Endothelial cell of umbilical vein (primary cell): ENCODE measurements around the gene CTIF. TPM values are rescaled to one million over a fixed set of nuclear protein-coding genes. Genes with fewer than 3 reads are reported as not detected.

Experiments used
- BruUV-seq: library from RNA; stranded (reverse); fragments of 400-500 nt; replicated peaks from 2 replicates; lab custom pipeline; 2021; lab: Mats Ljungman, UMichigan
- CTCF ChIA-PET: fragments of 300-600, 350-600 bp; sonication (Branson Sonifier 250); formaldehyde crosslinking; loops from one replicate; lab custom pipeline; 2021; ENCODE audit warnings: antibody characterized with exemption, inconsistent platforms; lab: Charles Lee
- POLR2A ChIA-PET: fragments of 300-600, 350-600 bp; sonication (Branson Sonifier 250); formaldehyde crosslinking; loops from one replicate; lab custom pipeline; 2021; ENCODE audit warnings: antibody characterized with exemption, inconsistent platforms; lab: Charles Lee
- DNase-seq: peaks from one replicate; pipeline ENCODE4 v3.0.0-alpha.2; 2011; ENCODE audit warnings: low read depth, low spot score
- FAIRE-seq: peaks from 2 replicates; lab custom pipeline; 2011; peaks lifted over from hg19 to GRCh38; lab: Jason Lieb, UNC
- H2AFZ ChIP-seq: 2 replicates; pipeline ENCODE4 v1.6.0; 2012; ENCODE audit warnings: low read depth, low read length, control low read depth, inconsistent platforms
- H3K27ac ChIP-seq: 2 replicates; pipeline ENCODE4 v1.5.1; 2011; ENCODE audit warnings: low read depth, mild to moderate bottlenecking, control low read depth, low read length, moderate library complexity; ENCODE audit not compliant: insufficient read depth
- H3K27me3 ChIP-seq, 2 experiments: 2 replicates each; pipeline versions ENCODE4 v1.6.0 to v1.6.1; 2011; ENCODE audit warnings: low read length in 2 of 2, mixed read lengths in 1 of 2; ENCODE audit not compliant: control insufficient read depth in 2 of 2, insufficient read depth in 2 of 2
- H3K36me3 ChIP-seq, 2 experiments: 2 replicates in 1 of 2; 3 replicates in 1 of 2; pipeline ENCODE4 v1.5.1; 2011; ENCODE audit warnings: low read length in 2 of 2, mild to moderate bottlenecking in 1 of 2, moderate library complexity in 1 of 2; ENCODE audit not compliant: control insufficient read depth in 2 of 2, insufficient read depth in 2 of 2; ENCODE audit errors: extremely low read depth in 1 of 2
- H3K4me1 ChIP-seq: 3 replicates; pipeline ENCODE4 v1.5.1; 2011; ENCODE audit warnings: mild to moderate bottlenecking, low read length; ENCODE audit not compliant: control insufficient read depth, insufficient read depth; ENCODE audit errors: extremely low read depth
- H3K4me2 ChIP-seq: 2 replicates; pipeline ENCODE4 v1.6.1; 2011; ENCODE audit warnings: low read length, control low read depth, mixed read lengths; ENCODE audit not compliant: insufficient read depth
- H3K4me3 ChIP-seq, 3 experiments: fragments of 200-600 bp in 1 of 3; sonication (generic), shearing (Covaris generic) in 1 of 3; replicated peaks in 1 of 3; 2 replicates each; pipeline ENCODE4 v1.5.1; 2011 to 2016; ENCODE audit warnings: control low read depth in 3 of 3, low read length in 3 of 3, mild to moderate bottlenecking in 2 of 3, inconsistent platforms in 1 of 3, low read depth in 1 of 3, moderate library complexity in 1 of 3; ENCODE audit not compliant: insufficient read depth in 1 of 3
- H3K79me2 ChIP-seq: 2 replicates; pipeline ENCODE4 v1.6.0; 2012; ENCODE audit warnings: low read length, inconsistent platforms; ENCODE audit not compliant: control insufficient read depth, insufficient read depth
- H3K9ac ChIP-seq: replicated peaks from 2 replicates; pipeline ENCODE3; 2011; ENCODE audit warnings: low read length, control low read depth; ENCODE audit not compliant: insufficient read depth; ENCODE audit errors: extremely low read depth
- H3K9me1 ChIP-seq: replicated peaks from 3 replicates; pipeline ENCODE4 v1.6.0; 2011; ENCODE audit warnings: mild to moderate bottlenecking, low read length; ENCODE audit not compliant: control insufficient read depth, insufficient read depth; ENCODE audit errors: extremely low read depth
- H3K9me3 ChIP-seq: replicated peaks from 2 replicates; pipeline ENCODE4 v1.5.1; 2012; ENCODE audit warnings: low read length, inconsistent platforms; ENCODE audit not compliant: control insufficient read depth, insufficient read depth
- H4K20me1 ChIP-seq: replicated peaks from 2 replicates; pipeline ENCODE3; 2011; ENCODE audit warnings: mild to moderate bottlenecking, low read length; ENCODE audit not compliant: control insufficient read depth, insufficient read depth; ENCODE audit errors: extremely low read depth
- CTCF ChIP-seq, 2 donors: IDR thresholded peaks; 1 replicate in 1 of 2; 2 replicates in 1 of 2; pipeline ENCODE4 v1.5.1; 2011; ENCODE audit warnings: low read length in 2 of 2, mild to moderate bottlenecking in 2 of 2, moderate library complexity in 2 of 2, control low read depth in 1 of 2, inconsistent platforms in 1 of 2, low read depth in 1 of 2; ENCODE audit not compliant: insufficient read depth in 1 of 2; ENCODE audit errors: extremely low read depth in 1 of 2
- EZH2 ChIP-seq: IDR thresholded peaks from 2 replicates; pipeline ENCODE4 v1.6.1; 2012; ENCODE audit warnings: borderline replicate concordance, low read depth, mild to moderate bottlenecking, moderate library complexity, low read length, inconsistent platforms; ENCODE audit not compliant: severe bottlenecking
- FOS ChIP-seq: IDR thresholded peaks from 2 replicates; pipeline ENCODE4 v1.6.1; 2011; ENCODE audit warnings: mild to moderate bottlenecking, low read length, moderate library complexity, borderline replicate concordance; ENCODE audit not compliant: insufficient read depth
- GATA2 ChIP-seq: IDR thresholded peaks from 2 replicates; pipeline ENCODE4 v1.7.0; 2011; ENCODE audit warnings: low read depth, mild to moderate bottlenecking, moderate library complexity, mixed read lengths, low read length; ENCODE audit not compliant: insufficient read length, insufficient read depth
- JUN ChIP-seq: IDR thresholded peaks from 2 replicates; pipeline ENCODE4 v1.6.1; 2011; ENCODE audit warnings: borderline replicate concordance, low read depth; ENCODE audit not compliant: insufficient read length, insufficient read depth
- MAX ChIP-seq: IDR thresholded peaks from 2 replicates; pipeline ENCODE4 v1.6.1; 2011; ENCODE audit not compliant: insufficient read depth, insufficient read length
- MYC ChIP-seq: IDR thresholded peaks from one replicate; pipeline ENCODE4 v1.6.1; 2011; ENCODE audit warnings: mild to moderate bottlenecking, low read depth, low read length
- POLR2A ChIP-seq: IDR thresholded peaks from 2 replicates; pipeline ENCODE4 v1.6.1; 2012; ENCODE audit warnings: low read depth, mild to moderate bottlenecking, control low read depth, low read length
- POLR2AphosphoS5 ChIP-seq: IDR thresholded peaks from 2 replicates; pipeline ENCODE4 v1.6.1; 2012; ENCODE audit warnings: low read depth, mild to moderate bottlenecking, control low read depth, low read length, moderate library complexity; ENCODE audit not compliant: insufficient read depth
- dilution Hi-C: fragments of 300-500 bp; cut with MboI; formaldehyde crosslinking; loops from one replicate; pipeline ENCODE4 v1.15.0; 2019; ENCODE audit warnings: low sequenced_read_pairs; ENCODE audit not compliant: extremely low pct_ligation_motif_present
- intact Hi-C: fragments of 100-400 bp; cut with micrococcal nuclease; formaldehyde crosslinking; loops from one replicate; pipeline ENCODE4 v1.10.0; 2022
- polyA plus RNA-seq, 4 experiments: library from polyadenylated mRNA; depleted of rRNA in 3 of 4; stranded (reverse) in 3 of 4; unstranded in 1 of 4; fragments of >200 nt; gene quantifications; 2 replicates each; pipeline versions ENCODE4 v1.2.1 to v1.2.3, GENCODE V29; 2011 to 2012; ENCODE audit warnings: missing spikeins in 1 of 4
- total RNA-seq: library from RNA; stranded (reverse); gene quantifications from 2 replicates; pipeline ENCODE4 v1.2.3, GENCODE V29; 2021

CTIF gene
- total and polyA plus RNA-seq, 2 donors (not counting 3 experiments of a cell fraction or from before 2014, with no cell fraction given) = 20.9 to 57.7 TPM

DNA sequence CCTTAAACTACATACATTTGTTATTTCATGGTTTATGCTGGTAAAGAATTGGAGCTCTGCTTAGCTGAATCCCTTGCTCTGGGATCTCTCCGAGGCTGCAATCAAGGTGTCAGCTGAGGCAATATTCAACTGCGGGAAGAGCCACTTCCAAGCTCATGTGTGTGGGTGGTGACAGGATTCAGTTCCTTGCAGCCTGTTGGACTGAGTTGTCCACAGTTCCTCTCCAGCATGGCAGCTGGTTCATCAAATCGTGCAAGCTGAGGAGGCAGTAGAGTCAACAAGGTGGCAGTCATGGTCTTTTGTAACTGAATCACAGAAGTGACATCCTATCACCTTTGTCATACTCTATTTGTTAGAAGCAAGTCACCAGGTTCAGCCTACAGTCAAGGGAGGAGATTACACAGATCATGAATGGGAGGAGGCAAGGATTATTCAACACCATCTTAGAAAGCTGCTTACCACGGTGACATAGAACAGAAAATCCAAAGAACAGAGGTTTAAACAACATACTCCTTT is 56.9 kb downstream of the CTIF start:
- no TSS peak for BruUV-seq
- H3K27me3 ChIP-seq = no peaks in the 10 kb centered on the region

DNA sequence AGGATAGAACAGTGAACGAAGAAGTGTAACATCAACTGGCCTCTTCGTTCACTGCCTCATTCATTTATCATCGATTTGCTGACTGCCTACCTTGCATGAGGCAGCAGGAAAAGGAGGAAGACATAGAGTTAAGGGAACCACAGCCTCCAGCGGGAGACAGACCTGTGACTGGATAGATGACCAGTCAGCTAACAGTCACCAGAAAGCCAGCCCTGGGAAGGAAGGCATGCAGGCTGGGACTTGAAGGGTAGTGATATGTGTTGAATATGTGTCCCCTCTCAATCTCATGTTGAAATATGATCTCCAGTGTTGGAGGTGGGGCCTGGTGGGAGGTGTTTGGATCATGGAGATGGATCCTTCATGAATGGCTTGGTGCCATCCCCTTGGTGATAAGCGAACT is 58.3 kb downstream of the CTIF start:
- FAIRE-seq (no peak), DNase-seq (no peak)
- no peaks in the 10 kb centered on the region for H3K36me3 ChIP-seq
- dilution Hi-C loops (no loop called here), intact Hi-C loops (no loop called here)
- no peaks in the 10 kb centered on the region for H3K9me1 ChIP-seq
- H3K4me1 ChIP-seq = no peaks in the 10 kb centered on the region
- no peaks in the 10 kb centered on the region for H4K20me1 ChIP-seq
- no peaks in the 10 kb centered on the region for H3K9me3 ChIP-seq
- H3K27me3 ChIP-seq = no peaks in the 10 kb centered on the region
- H2AFZ ChIP-seq = no peak overlapping the region
- no peak overlapping the region for H3K4me3 ChIP-seq
- CTCF ChIA-PET = no interaction called here
- H3K9ac ChIP-seq = no peak overlapping the region
- no peaks in the 10 kb centered on the region for H3K79me2 ChIP-seq
- TF ChIP-seq MAX (no peak), EZH2 (no peak), MYC (no peak), GATA2 (no peak), CTCF (IDR thresholded peaks at IDR 0.05; ENCODE audit: extremely low read depth in 1 of 2, insufficient read depth in 1 of 2, low read depth in 1 of 2, low read length in 2 of 2) (no peak), POLR2A (no peak), FOS (no peak), POLR2AphosphoS5 (no peak), JUN (no peak)
- no peak overlapping the region for H3K4me2 ChIP-seq
- BruUV-seq = no TSS peak
- H3K27ac ChIP-seq = no peak overlapping the region
- POLR2A ChIA-PET = no interaction called here

More for the DNA sequence above, 56.9 kb downstream of the CTIF start:
- Histone ChIP-seq H2AFZ (no peak overlapping the region), H3K36me3 (no peaks in the 10 kb centered on the region), H3K4me2 (no peak overlapping the region), H3K4me1 (no peaks in the 10 kb centered on the region), H3K9me3 (no peaks in the 10 kb centered on the region), H3K9me1 (no peaks in the 10 kb centered on the region), H4K20me1 (no peaks in the 10 kb centered on the region), H3K9ac (no peak overlapping the region), H3K4me3 (no peak overlapping the region), H3K79me2 (no peaks in the 10 kb centered on the region), H3K27ac (no peak overlapping the region)
- TF ChIP-seq MYC = no peak
- TF ChIP-seq JUN = no peak
- no peak for TF ChIP-seq FOS
- FAIRE-seq (no peak), DNase-seq (no peak)
- intact Hi-C loops (no loop called here), dilution Hi-C loops (no loop called here)
- ChIA-PET CTCF (interaction anchor here (0.9 to 2.3 kb wide), 2 partner anchors 10 to 112 kb away, joined by 3 to 6 read pairs; no protein-coding TSS in a partner anchor), POLR2A (no interaction called here)
